SIG-M5 treated with dmso at 0.1 percent for 504 hours (cell line): ENCODE measurements around the gene UNK.
"Not testable (repeated sequence)": the region's sequence is repeated elsewhere in the genome, so short reads cannot be mapped to it uniquely, and the experiment has no call there.

Experiments used
- DNase-seq: peaks from one replicate; lab custom pipeline; 2025; ENCODE audit not compliant: unreplicated experiment; lab: John Stamatoyannopoulos, UW

Gene UNK

GRCh38 chr17:75753514-75754377 lies 30.9 kb upstream of the UNK start:
- peak; percentile 72 for DNase-seq

GRCh38 chr17:75754378-75755204 lies 30.0 kb upstream of the UNK start:
- no peak for DNase-seq

GRCh38 chr17:75755205-75755901 lies 29.3 kb upstream of the UNK start:
- no peak for DNase-seq

- no peak for DNase-seq
These were observed 28.6 kb upstream of the UNK start for GRCh38 chr17:75755990-75756389.

GRCh38 chr17:75756451-75757085 lies 28.0 kb upstream of the UNK start:
- DNase-seq, result no peak

- no peak for DNase-seq
These were observed 27.4 kb upstream of the UNK start for GRCh38 chr17:75757086-75757681.

- DNase-seq, result peak; percentile 17
These were observed 26.3 kb upstream of the UNK start for GRCh38 chr17:75758131-75758905.

GRCh38 chr17:75759457-75759856 lies 25.1 kb upstream of the UNK start:
- DNase-seq, result no peak

GRCh38 chr17:75759978-75760640 lies 24.5 kb upstream of the UNK start:
- not testable (repeated sequence) for DNase-seq

GRCh38 chr17:75762513-75763268 lies 21.9 kb upstream of the UNK start:
- no peak for DNase-seq

GRCh38 chr17:75763269-75763607 lies 21.4 kb upstream of the UNK start:
- DNase-seq, result no peak

- no peak for DNase-seq
These were observed 20.8 kb upstream of the UNK start for GRCh38 chr17:75763613-75764416.

GRCh38 chr17:75764417-75764710 lies 20.2 kb upstream of the UNK start:
- DNase-seq, result no peak

- peak; percentile 78 for DNase-seq
These were observed 19.7 kb upstream of the UNK start, which contains the start of gene GALK1 for GRCh38 chr17:75764711-75765421. Gene GALK1, minus strand, starts transcription at chr17:75765192. Its CDS starts 56 bp downstream, at chr17:75765136.

- DNase-seq, result no peak
These were observed 18.6 kb upstream of the UNK start for GRCh38 chr17:75765981-75766380.

- DNase-seq, result no peak
These were observed 16.7 kb upstream of the UNK start for GRCh38 chr17:75767881-75768280.

GRCh38 chr17:75769536-75769935 lies 15.1 kb upstream of the UNK start:
- DNase-seq, result no peak
